ENCODE results near the gene ZNF117.
A peak's percentile ranks its signal among the peaks of the same experiment; 100 is the strongest.
"Not testable (repeated sequence)": the region's sequence is repeated elsewhere in the genome, so short reads cannot be mapped to it uniquely, and the experiment has no call there.

ZNF117 gene

DNA sequence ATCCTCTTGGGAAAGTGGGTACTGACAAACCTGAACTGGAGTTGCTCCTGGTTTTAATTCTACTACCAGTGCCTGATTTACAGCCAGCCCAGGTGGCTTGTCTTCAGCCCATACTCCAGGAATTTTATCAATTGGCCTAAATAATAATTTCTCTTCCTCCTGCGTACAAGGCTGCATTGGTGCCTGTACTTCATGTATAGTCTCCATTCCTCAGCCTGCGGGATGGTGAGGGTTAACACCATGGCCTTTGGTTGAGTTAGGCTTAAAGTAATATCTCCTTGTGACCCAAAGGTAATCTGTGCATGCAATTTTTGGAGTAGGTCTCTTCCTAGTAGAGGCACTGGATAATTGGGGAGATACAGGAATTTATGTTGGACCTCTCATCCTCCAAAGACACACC, 5.5 kb upstream of the ZNF117 start:
- DNase-seq, result no peak

DNA sequence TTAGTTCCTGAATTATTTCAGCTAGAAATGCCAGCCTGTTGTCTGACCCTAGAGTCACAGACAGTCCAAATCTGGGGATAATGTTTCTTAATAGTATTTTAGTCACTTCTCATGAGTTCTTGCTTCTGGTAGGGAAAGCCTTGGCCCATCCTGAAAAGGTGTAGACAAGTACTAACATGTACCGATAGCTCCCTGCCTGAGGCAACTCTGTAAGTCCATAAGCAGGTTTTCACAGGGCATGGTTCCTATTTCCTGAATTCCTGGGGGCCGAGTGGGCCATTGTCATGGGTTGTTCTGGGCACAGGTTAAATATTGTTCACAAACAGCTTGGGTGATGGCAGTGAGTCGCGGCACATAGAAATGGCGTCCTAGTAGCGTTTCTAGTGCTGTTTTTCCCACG, 3.1 kb upstream of the ZNF117 start:
- no peak for DNase-seq

DNA sequence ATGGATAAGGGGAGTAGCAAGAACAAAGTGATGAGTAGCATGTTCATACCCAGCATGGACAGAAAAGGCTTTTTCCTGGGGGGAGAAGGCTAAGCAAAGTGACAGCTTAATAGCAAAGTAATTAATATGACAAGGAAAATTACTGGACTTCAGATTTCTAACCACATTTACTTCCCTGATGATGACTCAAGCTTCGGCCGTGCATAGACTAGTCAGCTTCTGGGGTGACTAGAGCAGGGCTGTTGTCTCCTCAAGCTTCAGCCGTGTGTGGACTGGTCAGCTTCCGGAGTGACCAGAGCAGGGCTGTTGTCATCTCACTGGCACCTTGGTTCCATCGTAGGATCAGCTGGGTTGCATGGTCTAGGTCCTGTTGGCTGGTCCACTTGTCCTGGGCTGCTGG, 2.1 kb upstream of the ZNF117 start:
- no peak for DNase-seq

DNA sequence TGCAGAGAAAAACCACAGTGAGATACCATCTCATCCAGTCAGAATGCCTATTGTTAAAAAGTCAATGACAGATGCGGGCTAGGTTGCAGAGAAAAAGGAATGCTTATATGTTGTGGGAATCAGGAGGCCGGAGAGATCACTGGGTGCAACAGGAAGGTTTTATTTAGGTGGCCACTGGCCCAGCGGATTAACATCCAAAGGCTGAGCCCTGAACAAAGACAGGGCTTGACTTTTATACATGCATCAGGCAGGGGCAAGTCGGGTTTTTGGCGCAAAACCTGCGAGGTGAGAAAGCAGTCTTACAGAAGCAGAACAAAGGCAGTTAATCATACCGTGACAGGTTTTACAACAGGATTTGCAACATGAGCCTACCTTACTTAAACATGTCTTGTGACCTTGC, 620 bp downstream of the ZNF117 start:
- DNase-seq, result no peak

DNA sequence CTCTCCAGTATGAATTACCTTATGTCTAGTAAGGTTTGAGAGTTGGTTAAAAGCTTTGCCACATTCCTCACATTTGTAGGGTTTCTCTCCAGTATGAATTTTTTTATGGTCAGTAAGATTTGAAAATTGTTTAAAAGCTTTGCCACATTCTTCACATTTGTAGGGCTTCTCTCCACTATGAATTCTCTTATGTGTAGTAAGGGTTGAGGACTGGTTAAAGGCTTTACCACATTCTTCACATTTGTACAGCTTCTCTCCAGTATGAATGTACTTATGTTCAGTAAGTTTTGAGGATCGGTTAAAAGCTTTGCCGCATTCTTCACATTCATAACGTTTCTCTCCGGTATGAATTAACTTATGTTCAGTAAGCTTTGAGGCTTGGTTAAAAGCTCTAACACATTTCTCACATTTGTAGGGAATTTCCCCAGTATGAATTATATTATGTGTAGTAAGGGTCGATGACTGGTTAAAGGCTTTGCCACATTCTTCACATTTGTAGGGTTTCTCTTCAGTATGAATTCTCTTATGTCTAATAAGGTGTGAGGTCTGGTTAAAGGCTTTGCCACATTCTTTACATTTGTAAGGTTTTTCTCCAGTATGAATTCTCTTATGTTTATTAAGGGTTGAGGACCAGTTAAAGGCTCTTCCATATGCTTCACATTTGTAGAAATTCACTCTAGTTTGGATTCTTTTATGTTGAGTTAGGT, 12.2 kb downstream of the ZNF117 start:
- no peak for DNase-seq

DNA sequence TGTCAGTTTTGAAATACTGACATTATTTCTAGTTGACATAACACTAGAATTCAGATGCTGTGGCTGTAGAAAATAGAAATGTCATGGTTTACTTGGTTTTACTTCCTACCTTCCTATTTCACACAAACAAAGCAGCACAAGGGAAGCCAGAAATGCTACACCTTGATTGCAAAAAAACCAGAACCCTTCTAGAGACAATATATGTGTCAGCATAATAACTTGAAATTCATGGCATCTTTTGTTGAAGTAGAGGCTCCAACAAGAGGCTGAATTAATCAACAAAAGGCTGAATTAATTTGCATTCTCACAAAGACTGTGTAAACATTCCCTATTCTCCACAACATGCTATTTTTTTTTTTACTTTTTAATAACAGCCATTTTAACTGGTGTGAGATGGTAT, 25.2 kb downstream of the ZNF117 start:
- DNase-seq, result no peak

DNA sequence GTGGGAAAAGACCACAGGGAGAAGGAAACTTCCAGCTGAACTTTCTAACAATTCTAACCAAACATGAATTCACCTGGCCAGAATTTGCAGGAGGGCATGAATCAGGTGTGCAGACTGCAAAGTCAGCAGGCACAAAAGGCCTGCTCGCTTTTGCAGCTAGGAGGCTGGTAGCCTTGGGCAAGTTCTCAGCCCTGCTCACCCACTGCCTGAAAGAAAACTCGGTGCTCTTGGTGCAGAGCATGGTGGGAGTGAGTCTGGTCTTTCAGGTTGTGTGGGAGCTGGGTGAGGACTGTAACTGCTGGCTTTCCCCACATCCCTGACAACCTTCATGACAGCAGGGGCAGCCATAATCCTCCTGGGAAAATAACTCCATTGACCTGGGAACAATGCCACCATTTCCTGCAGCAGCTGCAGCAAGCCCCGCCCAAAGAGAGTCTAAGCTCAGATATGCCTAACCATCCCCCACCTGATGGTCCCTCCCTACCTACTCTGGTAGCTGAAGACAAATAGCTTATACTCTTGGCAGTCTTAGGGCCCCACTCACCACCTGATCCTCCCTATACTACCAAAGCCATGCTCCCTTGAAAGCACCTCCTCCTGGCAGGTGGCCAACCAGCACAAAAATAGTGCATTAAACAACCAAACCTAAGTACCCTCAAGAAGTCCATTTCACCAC, 31.6 kb downstream of the ZNF117 start:
- DNase-seq, result no peak

DNA sequence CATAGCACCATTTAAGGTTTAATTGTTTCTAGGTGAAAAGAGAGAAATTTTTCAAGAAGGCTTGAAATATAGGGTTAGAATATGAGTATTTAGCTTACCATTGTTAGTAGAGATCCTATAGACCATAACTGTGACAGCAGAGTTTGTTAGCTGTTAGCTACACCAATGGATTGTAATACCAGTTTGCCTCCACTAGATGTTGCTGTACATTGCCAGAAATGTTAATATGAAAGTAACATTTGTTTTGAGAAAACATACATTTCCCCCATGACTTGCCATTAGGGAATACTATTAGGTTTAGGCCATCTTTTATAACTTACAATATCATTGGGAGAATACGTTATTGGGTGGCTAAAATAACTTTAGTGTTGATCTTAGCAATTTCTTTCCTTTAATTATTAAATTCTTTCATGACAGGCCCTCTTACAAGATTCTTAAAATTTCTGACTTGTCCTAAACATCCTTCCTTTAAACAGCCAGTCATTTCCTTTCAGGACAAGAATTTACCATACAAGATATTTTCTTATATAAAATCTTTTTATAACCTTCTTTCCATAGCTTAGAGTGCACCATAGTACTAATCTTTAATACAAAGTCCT, 39.5 kb downstream of the ZNF117 start:
- DNase-seq, result no peak

DNA sequence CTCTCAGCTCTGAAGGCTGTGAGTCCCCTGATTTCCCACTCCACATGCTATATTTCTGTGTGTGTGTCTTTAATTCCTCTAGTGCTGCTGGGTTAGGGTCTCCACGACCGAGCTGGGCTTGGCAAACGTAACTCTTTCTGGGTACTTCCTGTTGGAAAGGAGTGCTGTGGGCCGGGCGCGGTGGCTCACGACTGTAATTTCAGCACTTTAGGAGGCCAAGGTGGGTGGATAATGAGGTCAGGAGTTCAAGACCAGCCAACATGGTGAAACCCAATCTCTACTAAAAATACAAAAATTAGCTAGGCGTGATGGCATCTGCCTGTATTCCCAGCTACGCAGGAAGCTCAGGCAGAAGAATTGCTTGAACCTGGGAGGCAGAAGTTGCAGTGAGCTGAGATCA, 40.2 kb downstream of the ZNF117 start:
- DNase-seq, result peak; percentile 5

DNA sequence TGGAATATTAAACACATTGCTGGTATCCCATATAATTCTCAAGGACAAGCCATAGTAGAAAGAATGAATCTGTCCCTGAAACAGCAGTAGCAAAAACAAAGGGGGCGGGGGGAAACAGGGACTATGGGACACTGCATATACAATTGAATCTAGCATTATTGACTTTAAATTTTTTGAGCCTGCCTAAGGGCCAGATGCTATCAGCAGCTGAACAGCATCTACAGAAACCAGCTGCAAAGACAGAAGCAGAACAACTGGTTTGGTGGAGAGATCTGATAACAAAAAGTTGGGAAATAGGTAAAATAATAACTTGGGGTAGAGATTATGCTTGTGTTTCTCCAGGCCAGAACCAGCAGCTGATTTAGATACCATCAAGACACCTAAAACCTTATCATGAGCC, 42.1 kb downstream of the ZNF117 start:
- not testable (repeated sequence) for DNase-seq

DNA sequence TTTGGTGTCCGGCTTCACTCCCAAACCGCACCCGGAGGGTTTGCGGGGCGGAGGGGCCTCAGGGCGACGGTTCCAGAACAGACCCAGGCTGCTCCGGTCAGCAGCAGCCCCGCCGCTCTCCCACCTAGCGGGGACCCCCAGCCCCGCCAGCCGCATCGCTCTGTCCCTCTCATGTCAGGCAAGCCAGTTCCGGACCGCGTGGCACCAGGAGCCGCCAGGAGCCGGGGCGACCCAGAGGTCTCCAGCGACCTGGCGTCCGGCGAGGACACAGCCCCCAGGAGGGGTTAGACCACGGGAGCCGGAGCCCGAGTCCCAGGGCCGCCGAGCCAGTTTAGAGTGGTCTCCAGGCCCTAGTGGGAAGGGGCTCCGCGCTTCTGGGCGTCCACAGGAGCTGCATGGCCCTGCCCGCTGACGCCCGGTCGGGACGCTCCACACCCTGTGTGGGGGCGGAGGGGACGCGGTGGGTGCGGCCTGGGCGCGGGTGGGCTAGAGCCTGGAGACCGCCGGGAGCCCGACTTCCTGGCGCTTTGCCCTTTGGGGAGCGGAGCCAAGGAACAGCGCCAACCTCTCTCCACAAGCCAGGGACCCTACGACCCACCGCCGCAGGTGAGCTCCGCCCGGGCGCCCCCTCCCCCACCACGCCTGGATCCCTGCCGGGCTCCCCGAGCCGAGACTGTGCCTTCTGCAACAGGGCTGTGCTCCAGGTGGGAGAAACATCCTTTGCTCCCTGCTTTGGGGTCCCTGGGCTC, 43.4 kb downstream of the ZNF117 start:
- DNase-seq, result no peak

DNA sequence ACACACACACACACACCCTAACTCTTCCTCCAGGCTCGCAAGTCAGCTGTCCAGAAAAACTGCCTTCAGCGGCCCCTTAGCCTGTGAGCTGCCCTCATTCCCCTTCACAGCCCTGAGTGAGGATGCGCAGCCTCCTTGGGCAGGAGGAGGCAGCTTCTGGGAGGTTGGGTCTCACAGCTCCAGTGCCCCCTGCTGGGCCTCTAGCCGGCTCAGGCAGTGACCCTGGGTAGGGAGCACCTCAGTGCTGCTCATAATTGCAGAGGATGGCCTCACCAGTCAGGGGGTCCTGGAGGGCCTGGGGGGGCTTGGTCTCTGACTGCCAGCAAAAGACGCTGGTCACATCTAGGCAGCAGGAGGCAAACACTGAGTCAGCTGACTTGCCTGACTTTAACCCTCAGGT, 44.1 kb downstream of the ZNF117 start:
- peak; percentile 12 for DNase-seq

DNA sequence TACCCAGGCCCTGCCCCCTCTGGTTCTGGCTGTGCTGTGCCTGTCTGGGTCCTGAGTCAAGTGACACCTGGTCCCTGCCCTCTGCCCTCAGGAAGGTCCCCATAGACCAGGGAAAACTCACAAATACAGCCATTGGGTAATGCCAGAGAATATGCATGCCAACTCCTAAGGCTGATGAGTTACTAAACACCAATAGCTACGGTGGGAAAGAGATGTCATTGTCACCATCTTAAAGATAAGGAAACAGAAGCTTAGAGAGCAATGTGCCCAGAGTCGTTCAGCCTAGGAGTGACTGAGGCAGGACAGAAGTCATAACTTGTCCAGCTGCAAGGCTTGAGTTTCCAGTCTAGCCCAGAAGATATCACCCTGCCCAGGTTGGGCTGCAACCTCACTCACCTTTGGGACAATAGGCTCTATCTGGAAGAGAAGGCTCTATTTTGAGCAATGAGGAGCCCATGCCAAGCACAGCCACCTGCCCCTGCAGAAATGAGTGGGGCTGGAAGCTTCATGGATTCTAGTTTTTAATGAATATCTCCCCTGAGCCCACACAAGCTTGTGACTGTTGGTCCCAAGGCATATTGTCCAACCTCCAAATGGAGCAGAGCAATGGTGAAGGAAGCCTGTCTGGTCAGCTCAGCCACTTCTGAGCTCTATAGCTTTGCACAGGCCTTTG, 45.2 kb downstream of the ZNF117 start:
- DNase-seq, result no peak

DNA sequence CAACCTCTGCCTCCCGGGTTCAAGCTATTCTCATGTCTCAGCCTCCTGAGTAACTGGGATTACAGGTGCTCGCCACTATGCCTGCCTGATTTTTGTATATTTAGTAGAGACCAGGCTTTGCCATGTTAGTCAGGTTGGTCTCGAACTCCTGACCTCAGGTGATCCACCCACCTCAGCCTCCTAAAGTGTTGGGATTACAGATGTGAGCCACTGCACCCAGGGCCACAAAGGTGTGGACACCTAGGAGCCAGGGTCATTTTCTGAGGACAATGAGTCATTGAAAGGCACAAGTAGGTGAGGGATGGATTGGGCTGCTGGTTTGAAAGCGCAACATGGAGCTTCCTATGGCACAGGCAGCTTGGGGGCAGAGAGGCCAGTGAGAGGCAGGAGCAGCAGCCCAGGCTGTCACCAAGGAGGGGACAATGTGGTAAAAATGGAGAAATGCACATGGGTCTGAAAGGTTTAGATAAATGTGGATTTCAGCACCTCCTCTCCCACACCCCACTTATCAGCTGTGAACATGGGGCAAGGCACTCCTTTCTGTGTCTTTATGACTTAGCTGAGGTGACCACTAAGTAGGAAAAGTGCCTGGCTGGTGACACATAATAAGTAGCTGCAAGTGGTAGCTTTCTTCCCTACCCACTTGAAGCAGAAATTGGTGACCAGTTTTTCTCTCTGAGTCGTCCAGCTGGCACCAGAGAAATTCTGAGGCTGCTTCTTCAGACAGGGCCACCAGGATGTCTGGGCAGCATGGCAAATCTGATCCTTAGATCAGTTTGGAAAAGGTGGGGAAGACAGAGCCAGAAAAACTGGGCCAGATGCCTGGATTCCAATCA, 46.0 kb downstream of the ZNF117 start:
- DNase-seq, result not testable (repeated sequence)

DNA sequence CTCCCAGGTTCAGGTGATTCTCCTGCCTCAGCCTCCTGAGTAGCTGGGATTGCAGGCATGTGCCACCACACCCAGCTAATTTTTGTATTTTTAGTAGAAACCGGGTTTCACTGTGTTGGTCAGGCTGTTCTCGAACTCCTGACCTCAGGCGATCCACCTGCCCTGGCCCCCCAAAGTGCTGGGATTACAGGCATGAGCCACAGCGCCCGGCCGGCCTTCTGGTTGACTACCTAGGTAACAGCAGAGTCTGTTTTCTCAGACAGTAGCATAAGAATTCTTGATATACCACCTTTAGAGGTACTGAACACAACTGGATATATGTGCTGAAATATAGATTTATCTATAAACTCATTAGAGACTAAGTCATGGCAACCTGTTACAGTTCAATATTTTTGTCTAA, 50.8 kb downstream of the ZNF117 start:
- not testable (repeated sequence) for DNase-seq

DNA sequence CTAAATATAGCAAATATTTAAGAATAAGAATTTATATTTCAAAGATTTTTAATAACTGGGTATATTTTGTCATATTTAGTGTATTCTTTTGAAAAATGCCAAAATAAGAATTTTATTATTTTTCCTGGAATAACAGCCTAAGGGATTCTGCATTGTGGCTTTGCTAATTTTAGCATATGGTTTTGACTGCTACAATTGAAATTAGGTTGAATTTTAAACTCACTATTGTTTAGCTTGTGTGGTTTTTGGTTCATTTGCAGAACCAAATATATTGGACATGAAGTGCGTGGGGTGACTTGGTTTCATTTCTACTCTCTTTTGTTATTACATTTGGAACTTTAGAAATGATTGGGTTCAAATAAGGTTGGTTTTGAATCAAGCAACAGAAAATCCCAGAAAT, 52.3 kb downstream of the ZNF117 start:
- no peak for DNase-seq

DNA sequence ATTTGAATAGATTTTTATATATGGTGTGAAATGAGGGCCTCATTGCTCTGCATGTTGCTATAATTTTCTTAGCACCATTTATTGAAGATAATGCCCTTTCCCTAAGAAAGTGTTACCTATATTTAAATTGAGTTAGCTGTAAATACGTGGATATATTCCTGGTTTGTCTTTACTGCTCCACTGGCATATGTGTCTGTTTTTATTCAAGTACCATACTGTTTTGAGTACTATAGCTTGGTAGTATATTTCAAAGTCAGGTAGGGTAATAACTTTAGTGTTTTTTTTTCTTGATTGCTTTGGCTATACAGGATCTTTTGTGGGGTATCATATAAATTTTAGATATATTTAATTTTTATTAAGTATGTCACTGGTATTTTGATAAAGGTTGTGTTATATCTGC, 56.4 kb downstream of the ZNF117 start:
- no peak for DNase-seq

DNA sequence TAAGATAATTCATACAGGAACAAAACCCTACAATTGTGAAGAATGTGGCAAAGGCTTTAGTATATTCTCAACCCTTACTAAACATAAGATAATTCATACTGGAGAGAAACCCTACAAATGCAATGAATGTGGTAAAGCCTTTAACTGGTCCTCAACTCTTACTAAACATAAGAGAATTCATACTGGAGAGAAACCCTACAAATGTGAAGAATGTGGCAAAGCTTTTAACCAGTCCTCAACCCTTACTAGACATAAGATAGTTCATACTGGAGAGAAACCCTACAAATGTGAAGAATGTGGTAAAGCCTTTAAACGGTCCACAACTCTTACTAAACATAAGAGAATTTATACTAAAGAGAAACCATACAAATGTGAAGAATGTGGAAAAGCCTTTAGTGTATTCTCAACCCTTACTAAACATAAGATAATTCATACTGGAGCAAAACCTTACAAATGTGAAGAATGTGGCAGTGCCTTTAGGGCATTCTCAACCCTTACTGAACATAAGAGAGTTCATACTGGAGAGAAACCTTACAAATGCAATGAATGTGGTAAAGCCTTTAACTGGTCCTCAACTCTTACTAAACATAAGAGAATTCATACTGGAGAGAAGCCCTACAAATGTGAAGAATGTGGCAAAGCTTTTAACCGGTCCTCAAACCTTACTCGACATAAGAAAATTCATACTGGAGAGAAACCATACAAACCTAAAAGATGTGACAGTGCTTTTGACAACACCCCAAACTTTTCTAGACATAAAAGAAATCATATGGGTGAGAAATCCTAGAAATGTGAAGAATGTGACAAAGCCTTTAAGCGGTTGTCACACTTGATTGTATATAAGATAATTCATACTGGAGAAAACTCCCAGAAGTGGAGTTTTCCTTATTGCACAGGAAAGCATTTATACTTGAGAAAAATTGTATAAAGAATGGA, 62.3 kb downstream of the ZNF117 start:
- DNase-seq, result not testable (repeated sequence)

All from activated naive CD4-positive, alpha-beta T cell treated with Interleukin-2 at 50 U/mL for 16 hours (primary cell).